GM12878 (cell line): ENCODE results near the gene THAP7. TPM values are rescaled to one million over a fixed set of nuclear protein-coding genes. Genes with fewer than 3 reads are reported as not detected.

Experiments
- ATAC-seq: fragments of 200-7000 bp; cut with Tn5 transposase; 3 replicates; pipeline ENCODE4 v1.9.1; 2020; ENCODE audit warnings: mild to moderate bottlenecking, moderate library complexity
- BruUV-seq: library from RNA; stranded (reverse); fragments of 400-500 nt; replicated peaks from 2 replicates; lab custom pipeline; 2021; lab: Mats Ljungman, UMichigan
- CTCF ChIA-PET: fragments of 300-600 bp; sonication (Branson Sonifier 250); formaldehyde crosslinking; extraction: SDS; loops from one replicate; lab custom pipeline; 2021; ENCODE audit warnings: inconsistent platforms; lab: Yijun Ruan, JAX
- POLR2A ChIA-PET: fragments of 350-600 bp; formaldehyde crosslinking; extraction: SDS; loops from one replicate; lab custom pipeline; 2021; ENCODE audit warnings: inconsistent platforms; lab: Charles Lee
- RAD21 ChIA-PET: fragments of 300-600 bp; sonication (Branson Sonifier 250); formaldehyde crosslinking; loops from one replicate; lab custom pipeline; 2023; ENCODE audit warnings: antibody characterized with exemption; ENCODE audit not compliant: unreplicated experiment; lab: Charles Lee
- SMC1A ChIA-PET: fragments of 300-600 bp; sonication (Branson Sonifier 250); formaldehyde crosslinking; loops from one replicate; lab custom pipeline; 2023; ENCODE audit not compliant: unreplicated experiment, uncharacterized antibody; lab: Charles Lee
- DNase-seq: peaks from one replicate; pipeline ENCODE4 v3.0.0-alpha.2; 2011; ENCODE audit warnings: low read depth, low spot score
- FAIRE-seq: peaks from 3 replicates; lab custom pipeline; 2011; peaks lifted over from hg19 to GRCh38; lab: Jason Lieb, UNC
- H2AFZ ChIP-seq: 2 replicates; pipeline ENCODE4 v1.6.0; 2011; ENCODE audit warnings: low read depth, low read length, control low read depth; ENCODE audit not compliant: control insufficient read depth
- H3K27ac ChIP-seq: 2 replicates; pipeline ENCODE4 v1.5.1; 2011; ENCODE audit warnings: control low read depth; ENCODE audit not compliant: control insufficient read depth, insufficient read depth
- H3K27me3 ChIP-seq, 2 experiments: replicated peaks in 1 of 2; 2 replicates each; pipeline versions ENCODE4 v1.6.0 to v1.6.1; 2011; ENCODE audit warnings: low read length in 1 of 2; ENCODE audit not compliant: control insufficient read depth in 2 of 2, insufficient read depth in 2 of 2
- H3K36me3 ChIP-seq, 2 experiments: 2 replicates each; pipeline ENCODE4 v1.5.1; 2011; ENCODE audit warnings: low read length in 1 of 2; ENCODE audit not compliant: control insufficient read depth in 2 of 2, insufficient read depth in 2 of 2
- H3K4me1 ChIP-seq: 2 replicates; pipeline ENCODE4 v1.6.1; 2011; ENCODE audit warnings: mild to moderate bottlenecking, low read length, moderate library complexity, mixed read lengths; ENCODE audit not compliant: control insufficient read depth, insufficient read depth
- H3K4me2 ChIP-seq: 2 replicates; pipeline ENCODE4 v1.6.0; 2011; ENCODE audit warnings: control low read depth; ENCODE audit not compliant: control insufficient read depth, insufficient read depth
- H3K4me3 ChIP-seq: fragments of 200-600 bp; sonication (generic); 2 replicates; pipeline ENCODE4 v1.5.1; 2016
- H3K79me2 ChIP-seq: 2 replicates; pipeline ENCODE4 v1.6.0; 2011; ENCODE audit warnings: low read length; ENCODE audit not compliant: control insufficient read depth, insufficient read depth
- H3K9ac ChIP-seq: 2 replicates; pipeline ENCODE4 v1.8.0; 2011; ENCODE audit warnings: low read length, control low read depth, mixed read lengths; ENCODE audit not compliant: control insufficient read depth, insufficient read depth
- H3K9me3 ChIP-seq: replicated peaks from 3 replicates; pipeline ENCODE4 v1.5.1; 2011; ENCODE audit warnings: mild to moderate bottlenecking, low read length; ENCODE audit not compliant: control insufficient read depth, insufficient read depth
- H4K20me1 ChIP-seq: 2 replicates; pipeline ENCODE4 v1.6.0; 2011; ENCODE audit not compliant: control insufficient read depth, insufficient read depth
- ATF7 ChIP-seq: fragments of 450-650 bp; IDR thresholded peaks from 2 replicates; pipeline ENCODE4 v1.6.1; 2016; ENCODE audit warnings: low read depth, mild to moderate bottlenecking
- BMI1 ChIP-seq: fragments of 450-650 bp; IDR thresholded peaks from 2 replicates; pipeline ENCODE4 v1.6.1; 2016; ENCODE audit warnings: mild to moderate bottlenecking, moderate library complexity, borderline replicate concordance
- HDGF ChIP-seq: fragments of 450-650 bp; IDR thresholded peaks from 2 replicates; pipeline ENCODE4 v1.6.1; 2016; ENCODE audit warnings: antibody characterized with exemption
- NFYB ChIP-seq: IDR thresholded peaks from 2 replicates; pipeline ENCODE4 v1.6.1; 2011; ENCODE audit warnings: low read depth, mild to moderate bottlenecking, low read length, improper control_type of control experiment, moderate library complexity; ENCODE audit not compliant: insufficient read depth
- NR2C1 ChIP-seq: fragments of 450-650 bp; IDR thresholded peaks from 2 replicates; pipeline ENCODE4 v1.6.1; 2017; ENCODE audit warnings: antibody characterized with exemption, mild to moderate bottlenecking, moderate library complexity
- POLR2AphosphoS5 ChIP-seq: IDR thresholded peaks from 2 replicates; pipeline ENCODE4 v1.6.1; 2011; ENCODE audit warnings: mild to moderate bottlenecking, low read length, inconsistent platforms
- RAD51 ChIP-seq: fragments of 450-650 bp; IDR thresholded peaks from 2 replicates; pipeline ENCODE4 v1.6.1; 2016; ENCODE audit warnings: moderate library complexity, mild to moderate bottlenecking, inconsistent platforms
- SRF ChIP-seq, 2 experiments: IDR thresholded peaks; 2 replicates each; pipeline ENCODE4 v1.6.1; 2011; ENCODE audit warnings: low read depth in 2 of 2, low read length in 2 of 2, mild to moderate bottlenecking in 1 of 2, moderate library complexity in 1 of 2
- ZBED1 ChIP-seq: IDR thresholded peaks from 2 replicates; pipeline ENCODE4 v1.6.1; 2016; ENCODE audit warnings: borderline replicate concordance
- ZNF207 ChIP-seq: fragments of 450-650 bp; IDR thresholded peaks from 2 replicates; pipeline ENCODE4 v1.6.1; 2014; ENCODE audit warnings: antibody characterized with exemption, mild to moderate bottlenecking, borderline replicate concordance
- ZNF384 ChIP-seq: IDR thresholded peaks from 2 replicates; pipeline ENCODE4 v1.6.1; 2012; ENCODE audit warnings: low read depth, mild to moderate bottlenecking, low read length, improper control_type of control experiment, borderline replicate concordance
- ZSCAN29 ChIP-seq: fragments of 450-650 bp; IDR thresholded peaks from 2 replicates; pipeline ENCODE4 v1.6.1; 2017; ENCODE audit warnings: mild to moderate bottlenecking, moderate library complexity
- WGBS: methylation state at CpG from one replicate; pipeline ENCODE4 v1.1.6; 2016; ENCODE audit warnings: low lambda C conversion rate; ENCODE audit not compliant: insufficient replicate concordance, insufficient coverage; ENCODE audit errors: missing lambda C conversion rate; 5-methylcytosine and 5-hydroxymethylcytosine counted together
- in situ Hi-C: fragments of 300-500 bp; cut with MboI; formaldehyde crosslinking; loops from 9 replicates; pipeline ENCODE4 v1.14.3; 2018; ENCODE audit warnings: mixed read lengths
- intact Hi-C: fragments of 100-400 bp; cut with micrococcal nuclease; formaldehyde crosslinking; loops from one replicate; pipeline ENCODE4 v1.14.2; 2022; ENCODE audit not compliant: unreplicated experiment
- polyA plus RNA-seq, 11 experiments: library from polyadenylated mRNA; depleted of rRNA in 4 of 11; unstranded in 6 of 11; stranded (reverse) in 5 of 11; fragments of >200 nt; fragmentation: Nextera tagmentation in 4 of 11; fragmentation: Illumina TruSeq in 1 of 11; extraction: Ambion mirVana in 4 of 11; extraction: Trizol in 1 of 11; gene quantifications; 1 replicate in 1 of 11; 2 replicates in 10 of 11; pipeline versions ENCODE4 v1.2.1 to v1.2.3, GENCODE V29; 2011 to 2016; ENCODE audit warnings: inconsistent platforms in 2 of 11, missing spikeins in 2 of 11, low read depth in 1 of 11
- total RNA-seq, 4 experiments: library from RNA; depleted of rRNA in 3 of 4; stranded (reverse); fragments of >200 nt in 3 of 4; fragmentation: Illumina TruSeq in 1 of 4; extraction: Trizol in 1 of 4; gene quantifications; 2 replicates each; pipeline versions ENCODE4 v1.2.1 to v1.2.3, GENCODE V29; 2013 to 2021
- TF ChIP-seq, protein P1 (sequence below): fragments of 150-350 bp; IDR thresholded peaks from 2 replicates; pipeline ENCODE4 v1.6.1; 2014; ENCODE audit warnings: mild to moderate bottlenecking, low read depth, low read length
- TF ChIP-seq, protein P2 (sequence below): IDR thresholded peaks from 2 replicates; pipeline ENCODE4 v1.6.1; 2012; ENCODE audit warnings: low read depth, low read length, improper control_type of control experiment

THAP7 gene
- total and polyA plus RNA-seq, 10 of the 15 experiments (the other 5 are each of a cell fraction or from before 2014, with no cell fraction given) = 0.66 to 58.3 (median 26.3) TPM

- no peak overlapping the region for H3K9ac ChIP-seq
- CTCF ChIA-PET = interaction anchor here (0.7 kb wide), 1 partner anchor 10 kb away, joined by 3 read pairs; the partner anchor contains the start of gene LZTR1
- H3K79me2 ChIP-seq = no peaks in the 10 kb centered on the region
- no peaks in the 10 kb centered on the region for H3K4me1 ChIP-seq
- H3K36me3 ChIP-seq = peaks cover 2 to 3% of the 10 kb centered on the region in 2 experiments; a peak in 2 of 4 replicates
- 95% methylated on average over 7 of the region's 7 CpGs for WGBS
- TF ChIP-seq HDGF (no peak), NR2C1 (no peak), ZNF384 (no peak), ZSCAN29 (no peak), POLR2AphosphoS5 (no peak), RAD51 (no peak), ATF7 (no peak), ZNF207 (no peak), ZBED1 (no peak), BMI1 (no peak), NFYB (no peak), SRF (IDR thresholded peaks at IDR 0.05; ENCODE audit: low read depth in 2 of 2, low read length in 2 of 2) (no peak)
- TF ChIP-seq, protein P1, sequence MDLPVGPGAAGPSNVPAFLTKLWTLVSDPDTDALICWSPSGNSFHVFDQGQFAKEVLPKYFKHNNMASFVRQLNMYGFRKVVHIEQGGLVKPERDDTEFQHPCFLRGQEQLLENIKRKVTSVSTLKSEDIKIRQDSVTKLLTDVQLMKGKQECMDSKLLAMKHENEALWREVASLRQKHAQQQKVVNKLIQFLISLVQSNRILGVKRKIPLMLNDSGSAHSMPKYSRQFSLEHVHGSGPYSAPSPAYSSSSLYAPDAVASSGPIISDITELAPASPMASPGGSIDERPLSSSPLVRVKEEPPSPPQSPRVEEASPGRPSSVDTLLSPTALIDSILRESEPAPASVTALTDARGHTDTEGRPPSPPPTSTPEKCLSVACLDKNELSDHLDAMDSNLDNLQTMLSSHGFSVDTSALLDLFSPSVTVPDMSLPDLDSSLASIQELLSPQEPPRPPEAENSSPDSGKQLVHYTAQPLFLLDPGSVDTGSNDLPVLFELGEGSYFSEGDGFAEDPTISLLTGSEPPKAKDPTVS = no peak
- TF ChIP-seq, protein P2, sequence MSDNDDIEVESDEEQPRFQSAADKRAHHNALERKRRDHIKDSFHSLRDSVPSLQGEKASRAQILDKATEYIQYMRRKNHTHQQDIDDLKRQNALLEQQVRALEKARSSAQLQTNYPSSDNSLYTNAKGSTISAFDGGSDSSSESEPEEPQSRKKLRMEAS = no peak
- RAD21 ChIA-PET = no interaction called here
- no peak overlapping the region for H3K4me2 ChIP-seq
- no peaks in the 10 kb centered on the region for H3K27me3 ChIP-seq
- ATAC-seq (no peak), DNase-seq (no peak), FAIRE-seq (no peak)
- in situ Hi-C loops (no loop called here), intact Hi-C loops (no loop called here)
- POLR2A ChIA-PET = interaction anchor here (1.7 kb wide), 1 partner anchor 10 kb away, joined by 5 read pairs; the partner anchor contains the start of gene LZTR1
- H3K4me3 ChIP-seq = no peak overlapping the region
- SMC1A ChIA-PET = no interaction called here
- no peaks in the 10 kb centered on the region for H4K20me1 ChIP-seq
- BruUV-seq = no TSS peak
- no peak overlapping the region for H3K27ac ChIP-seq
- no peaks in the 10 kb centered on the region for H3K9me3 ChIP-seq
- no peak overlapping the region for H2AFZ ChIP-seq
Observed at GRCh38 chr22:20992056-20992442, 9.9 kb downstream of the THAP7 start.
